ENCODE results near the gene LMCD1.

- TF ChIP-seq CTCF (IDR thresholded peaks at IDR 0.05) (no peak), POLR2A (IDR thresholded peaks at IDR 0.05) (no peak)
Observed at GRCh38 chr3:8524249-8524648, 22.6 kb downstream of the LMCD1 start.

Data from body of pancreas (tissue), 4 donors.